Activated T-helper 1 cell treated with anti-CD3 and anti-CD28 coated beads, Interleukin-12 subunit alpha, Interleukin-12 subunit beta, Interleukin-2, Interleukin-4 antibody, amounts not matched to agents 30 ng/mL and 10 ng/mL and 1 ng/mL, durations not matched to agents 14 hours and 24 hours and 36 hours (primary cell): Measurements from ENCODE around the gene ACE. TPM values are rescaled to one million over a fixed set of nuclear protein-coding genes. Genes with fewer than 3 reads are reported as not detected.

Experiments
- DNase-seq: peaks from one replicate; pipeline ENCODE4 v3.0.0; 2021; ENCODE audit warnings: low spot score
- H3K27ac Mint-ChIP-seq: one replicate; pipeline ENCODE4 v1.8.0; 2021; ENCODE audit warnings: mild to moderate bottlenecking, mixed read lengths
- H3K27me3 Mint-ChIP-seq: one replicate; pipeline ENCODE4 v1.8.0; 2022; ENCODE audit warnings: mild to moderate bottlenecking, moderate library complexity, mixed read lengths; ENCODE audit not compliant: insufficient read depth
- H3K36me3 Mint-ChIP-seq: one replicate; pipeline ENCODE4 v1.8.0; 2021; ENCODE audit warnings: low read depth, mixed read lengths
- H3K4me1 Mint-ChIP-seq: one replicate; pipeline ENCODE4 v1.8.0; 2021; ENCODE audit warnings: low read depth, mixed read lengths
- H3K4me3 Mint-ChIP-seq: one replicate; pipeline ENCODE4 v1.8.0; 2021; ENCODE audit warnings: mild to moderate bottlenecking, moderate library complexity, mixed read lengths
- H3K9me3 Mint-ChIP-seq: one replicate; pipeline ENCODE4 v1.8.0; 2021; ENCODE audit warnings: mixed read lengths
- intact Hi-C: fragments of 100-400 bp; cut with micrococcal nuclease; formaldehyde crosslinking; loops from one replicate; pipeline ENCODE4 v1.15.1; 2024
- total RNA-seq: library from RNA; stranded (reverse); gene quantifications from 2 replicates; pipeline ENCODE4 v1.2.3, GENCODE V29; 2022

The ACE gene
- total RNA-seq, 1 donor from 2014 or later, result 0.36 TPM

DNA sequence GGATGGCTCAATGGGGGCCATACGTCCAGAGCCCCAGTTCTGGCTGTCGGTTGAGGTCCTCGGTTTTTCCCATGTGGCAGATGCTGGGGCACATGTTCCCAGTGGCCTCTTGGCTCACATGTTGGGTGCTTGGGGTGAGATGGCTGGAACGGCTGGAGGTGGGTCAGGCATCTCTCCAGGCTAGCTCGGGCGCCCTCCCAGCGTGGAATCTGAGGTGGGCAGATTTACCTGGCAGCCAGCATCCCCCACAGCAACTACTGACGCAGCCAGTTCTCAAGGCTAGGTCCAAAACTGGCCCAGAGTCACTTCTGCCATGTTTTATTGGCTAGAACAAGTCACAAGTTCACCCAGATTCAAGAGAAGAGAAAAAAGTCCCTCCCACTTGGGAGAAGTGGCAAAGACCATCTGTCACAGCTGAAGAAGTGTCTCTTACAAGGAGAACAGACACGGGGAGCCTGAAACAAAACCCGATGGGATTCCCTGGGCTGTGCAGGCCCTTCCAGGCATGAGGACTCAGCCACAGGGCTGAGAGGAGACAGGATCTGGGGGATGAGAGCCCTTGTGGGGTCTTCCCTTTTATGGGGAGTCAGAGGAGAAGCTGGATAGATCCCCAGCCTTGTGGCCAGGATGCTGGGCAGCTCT, 15.2 kb downstream of the ACE start:
- Mint-ChIP-seq H3K36me3 (peaks cover 2% of the 10 kb centered on the region), H3K4me3 (no peak overlapping the region), H3K4me1 (no peaks in the 10 kb centered on the region), H3K9me3 (no peaks in the 10 kb centered on the region), H3K27ac (no peak overlapping the region), H3K27me3 (peaks cover 2% of the 10 kb centered on the region)
- intact Hi-C loops, result no loop called here
- DNase-seq, result no peak

DNA sequence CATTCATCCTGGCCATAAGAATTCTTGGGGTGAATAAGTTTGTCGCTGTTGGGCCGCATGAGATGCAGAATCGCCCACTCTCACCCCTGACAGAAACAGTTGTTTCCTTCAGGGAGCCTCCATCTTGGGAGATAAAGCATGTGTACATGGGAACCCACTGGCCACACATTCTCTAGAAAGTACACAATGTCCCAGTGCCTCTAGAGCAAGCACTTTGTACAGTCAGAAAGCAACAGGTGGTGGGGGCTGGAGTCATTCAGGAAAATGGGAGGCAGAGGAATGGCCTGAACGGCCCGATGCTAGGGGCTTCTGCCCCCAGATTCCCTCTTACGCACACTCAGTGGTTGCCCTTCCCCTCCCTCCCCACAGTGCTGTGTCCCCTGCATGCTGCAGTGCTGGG, 16.1 kb downstream of the ACE start:
- Mint-ChIP-seq H3K27me3 (peaks cover 2% of the 10 kb centered on the region), H3K36me3 (peaks cover 2% of the 10 kb centered on the region), H3K4me3 (no peak overlapping the region), H3K9me3 (no peaks in the 10 kb centered on the region), H3K4me1 (no peaks in the 10 kb centered on the region), H3K27ac (no peak overlapping the region)
- no peak for DNase-seq
- intact Hi-C loops, result no loop called here

DNA sequence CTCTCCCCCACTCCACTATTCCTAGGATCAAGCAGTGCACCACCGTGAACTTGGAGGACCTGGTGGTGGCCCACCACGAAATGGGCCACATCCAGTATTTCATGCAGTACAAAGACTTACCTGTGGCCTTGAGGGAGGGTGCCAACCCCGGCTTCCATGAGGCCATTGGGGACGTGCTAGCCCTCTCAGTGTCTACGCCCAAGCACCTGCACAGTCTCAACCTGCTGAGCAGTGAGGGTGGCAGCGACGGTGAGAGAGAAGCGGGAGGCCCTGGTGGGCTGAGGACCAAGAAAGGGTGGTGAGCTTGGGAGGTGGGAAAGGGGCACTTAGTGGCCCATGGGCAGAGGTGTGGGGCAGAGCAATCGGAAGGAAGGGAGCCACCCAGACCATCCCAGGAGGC, 16.6 kb downstream of the ACE start:
- no peak overlapping the region for H3K27ac Mint-ChIP-seq
- no peak overlapping the region for H3K4me3 Mint-ChIP-seq
- no peaks in the 10 kb centered on the region for H3K9me3 Mint-ChIP-seq
- peaks cover 2% of the 10 kb centered on the region for H3K27me3 Mint-ChIP-seq
- intact Hi-C loops, result no loop called here
- no peaks in the 10 kb centered on the region for H3K4me1 Mint-ChIP-seq
- DNase-seq, result no peak
- H3K36me3 Mint-ChIP-seq, result peaks cover 2% of the 10 kb centered on the region

DNA sequence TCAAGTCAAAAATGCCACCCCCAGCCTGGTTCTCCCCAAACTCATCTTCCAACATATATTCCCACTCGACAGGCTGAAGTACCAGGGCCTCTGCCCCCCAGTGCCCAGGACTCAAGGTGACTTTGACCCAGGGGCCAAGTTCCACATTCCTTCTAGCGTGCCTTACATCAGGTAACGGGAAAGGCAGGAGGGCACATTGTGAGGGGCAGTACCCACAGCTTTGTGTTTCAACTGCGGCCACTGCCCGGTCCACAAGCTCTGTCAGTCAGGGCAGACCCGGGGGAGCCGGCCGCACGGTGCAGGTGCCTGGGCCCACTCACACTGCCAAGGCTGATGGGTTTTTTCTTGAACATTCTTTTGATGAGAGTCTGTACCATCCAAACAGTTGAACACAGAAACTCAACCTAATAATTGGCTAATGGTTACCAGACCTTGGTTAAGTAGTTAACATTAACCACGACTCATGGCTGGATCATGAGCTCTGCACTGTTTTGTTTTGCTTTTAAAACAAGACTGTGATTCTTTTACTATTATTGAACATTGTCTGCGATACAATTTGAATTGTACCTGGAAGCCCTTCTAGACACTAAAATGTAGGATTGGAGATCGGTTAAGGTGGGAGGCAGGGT, 17.6 kb downstream of the ACE start:
- Mint-ChIP-seq H3K4me3 (no peak overlapping the region), H3K27ac (no peak overlapping the region), H3K36me3 (peaks cover 2% of the 10 kb centered on the region), H3K4me1 (no peaks in the 10 kb centered on the region), H3K27me3 (peaks cover 2% of the 10 kb centered on the region), H3K9me3 (no peaks in the 10 kb centered on the region)
- DNase-seq, result no peak
- intact Hi-C loops, result no loop called here

- no peaks in the 10 kb centered on the region for H3K27me3 Mint-ChIP-seq
- no peak overlapping the region for H3K4me3 Mint-ChIP-seq
- H3K36me3 Mint-ChIP-seq, result no peaks in the 10 kb centered on the region
- no peaks in the 10 kb centered on the region for H3K9me3 Mint-ChIP-seq
- DNase-seq, result no peak
- H3K27ac Mint-ChIP-seq, result no peak overlapping the region
- intact Hi-C loops, result no loop called here
- no peaks in the 10 kb centered on the region for H3K4me1 Mint-ChIP-seq
Measured at GRCh38 chr17:63495491-63495890, 18.6 kb downstream of the ACE start.

GRCh38 chr17:63496177-63496576, 19.3 kb downstream of the ACE start:
- no peaks in the 10 kb centered on the region for H3K4me1 Mint-ChIP-seq
- H3K27me3 Mint-ChIP-seq, result peaks cover 2% of the 10 kb centered on the region
- no peaks in the 10 kb centered on the region for H3K9me3 Mint-ChIP-seq
- no peak for DNase-seq
- H3K4me3 Mint-ChIP-seq, result no peak overlapping the region
- no peak overlapping the region for H3K27ac Mint-ChIP-seq
- H3K36me3 Mint-ChIP-seq, result no peaks in the 10 kb centered on the region
- intact Hi-C loops, result no loop called here

- H3K36me3 Mint-ChIP-seq, result no peaks in the 10 kb centered on the region
- no peaks in the 10 kb centered on the region for H3K9me3 Mint-ChIP-seq
- no peak for DNase-seq
- H3K4me3 Mint-ChIP-seq, result no peak overlapping the region
- H3K4me1 Mint-ChIP-seq, result no peaks in the 10 kb centered on the region
- intact Hi-C loops, result no loop called here
- H3K27ac Mint-ChIP-seq, result no peak overlapping the region
- peaks cover 7% of the 10 kb centered on the region for H3K27me3 Mint-ChIP-seq
Measured at GRCh38 chr17:63496663-63497400, 20.0 kb downstream of the ACE start.

- Mint-ChIP-seq H3K9me3 (no peaks in the 10 kb centered on the region), H3K4me3 (no peak overlapping the region), H3K36me3 (no peaks in the 10 kb centered on the region), H3K27ac (no peak overlapping the region), H3K27me3 (peaks cover 8% of the 10 kb centered on the region), H3K4me1 (no peaks in the 10 kb centered on the region)
- no peak for DNase-seq
- intact Hi-C loops, result no loop called here
Measured at GRCh38 chr17:63497708-63498483, 21.0 kb downstream of the ACE start.

- no peak overlapping the region for H3K27ac Mint-ChIP-seq
- intact Hi-C loops, result no loop called here
- no peak for DNase-seq
- no peak overlapping the region for H3K4me3 Mint-ChIP-seq
- H3K36me3 Mint-ChIP-seq, result no peaks in the 10 kb centered on the region
- H3K4me1 Mint-ChIP-seq, result no peaks in the 10 kb centered on the region
- peaks cover 12% of the 10 kb centered on the region for H3K27me3 Mint-ChIP-seq
- no peaks in the 10 kb centered on the region for H3K9me3 Mint-ChIP-seq
Measured at GRCh38 chr17:63498626-63499195, 21.9 kb downstream of the ACE start.

GRCh38 chr17:63500543-63501390, 23.9 kb downstream of the ACE start:
- Mint-ChIP-seq H3K9me3 (peaks cover 10% of the 10 kb centered on the region), H3K27ac (no peak overlapping the region), H3K4me3 (no peak overlapping the region), H3K36me3 (peaks cover 2% of the 10 kb centered on the region), H3K27me3 (peaks cover 24% of the 10 kb centered on the region), H3K4me1 (no peaks in the 10 kb centered on the region)
- no peak for DNase-seq
- intact Hi-C loops, result no loop called here

GRCh38 chr17:63503341-63503705, 26.5 kb downstream of the ACE start:
- H3K27ac Mint-ChIP-seq, result no peak overlapping the region
- H3K36me3 Mint-ChIP-seq, result peaks cover 2% of the 10 kb centered on the region
- H3K9me3 Mint-ChIP-seq, result peaks cover 12% of the 10 kb centered on the region
- peaks cover 24% of the 10 kb centered on the region for H3K27me3 Mint-ChIP-seq
- intact Hi-C loops, result no loop called here
- no peak for DNase-seq
- no peaks in the 10 kb centered on the region for H3K4me1 Mint-ChIP-seq
- no peak overlapping the region for H3K4me3 Mint-ChIP-seq

DNA sequence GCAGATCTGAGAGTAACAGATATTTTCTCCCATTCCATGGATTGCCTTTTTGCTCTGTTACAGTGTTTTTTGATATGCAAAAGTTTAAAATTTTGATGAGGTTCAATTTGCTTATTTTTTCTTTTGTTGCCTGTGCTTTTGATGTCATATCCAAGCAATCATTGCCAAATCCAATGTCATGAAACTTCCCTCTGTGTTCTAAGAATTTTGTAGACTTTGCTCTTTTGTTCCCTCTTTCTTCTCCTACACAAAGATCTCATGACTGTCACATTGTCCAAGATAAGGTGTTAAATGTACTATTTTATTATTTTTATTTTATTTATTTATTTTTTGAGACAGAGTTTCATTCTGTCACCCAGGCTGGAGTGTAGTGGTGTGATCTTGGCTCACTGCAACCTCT, 27.4 kb downstream of the ACE start:
- H3K4me3 Mint-ChIP-seq, result no peak overlapping the region
- H3K4me1 Mint-ChIP-seq, result no peaks in the 10 kb centered on the region
- intact Hi-C loops, result no loop called here
- no peak for DNase-seq
- H3K36me3 Mint-ChIP-seq, result peaks cover 2% of the 10 kb centered on the region
- H3K9me3 Mint-ChIP-seq, result peaks cover 12% of the 10 kb centered on the region
- peaks cover 24% of the 10 kb centered on the region for H3K27me3 Mint-ChIP-seq
- H3K27ac Mint-ChIP-seq, result no peak overlapping the region
